ENCODE data around the gene BACH2. TPM values are rescaled to one million over a fixed set of nuclear protein-coding genes. Genes with fewer than 3 reads are reported as not detected.

The BACH2 gene
- total RNA-seq, 4 donors from 2014 or later, result 3.6 to 13.4 (median 7.5) TPM

- H3K36me3 ChIP-seq, result no peaks in the 10 kb centered on the region
- no peak overlapping the region for H3K27ac ChIP-seq
- intact Hi-C loops (cut with DNase I; ENCODE audit: low total_unique reads), result no loop called here
- H3K4me3 ChIP-seq, result no peak overlapping the region
- ATAC-seq (no peak), DNase-seq (no peak)
- TF ChIP-seq POLR2A (IDR thresholded peaks at IDR 0.05) (no peak), CTCF (IDR thresholded peaks at IDR 0.05 in 4 of 5, conservative IDR thresholded peaks at IDR 0.05 in 1 of 5) (no peak)
- no peaks in the 10 kb centered on the region for H3K27me3 ChIP-seq
- peaks cover 9 to 12% of the 10 kb centered on the region in 2 donors for H3K4me1 ChIP-seq
- H3K9me3 ChIP-seq, result no peaks in the 10 kb centered on the region
- in situ Hi-C loops (cut with MboI; ENCODE audit: low sequenced_read_pairs in 4 of 4), result no loop called here
Measured at GRCh38 chr6:90256698-90257485, 39.8 kb downstream of the BACH2 start.

GRCh38 chr6:90253631-90254030 lies 43.0 kb downstream of the BACH2 start:
- H3K27ac ChIP-seq, result no peak overlapping the region
- TF ChIP-seq CTCF (IDR thresholded peaks at IDR 0.05 in 4 of 5, conservative IDR thresholded peaks at IDR 0.05 in 1 of 5), result no peak
- no peak for TF ChIP-seq POLR2A (IDR thresholded peaks at IDR 0.05)
- no peaks in the 10 kb centered on the region for H3K36me3 ChIP-seq
- H3K9me3 ChIP-seq, result no peaks in the 10 kb centered on the region
- DNase-seq, result no peak
- ATAC-seq, result no peak
- H3K27me3 ChIP-seq, result no peaks in the 10 kb centered on the region
- intact Hi-C loops (cut with DNase I; ENCODE audit: low total_unique reads) (no loop called here), in situ Hi-C loops (cut with MboI; ENCODE audit: low sequenced_read_pairs in 4 of 4) (no loop called here)
- H3K4me3 ChIP-seq, result no peak overlapping the region
- H3K4me1 ChIP-seq, result peaks cover 9 to 17% of the 10 kb centered on the region in 2 donors

- in situ Hi-C loops (cut with MboI; ENCODE audit: low sequenced_read_pairs in 4 of 4) (no loop called here), intact Hi-C loops (cut with DNase I; ENCODE audit: low total_unique reads) (no loop called here)
- DNase-seq, result no peak
- no peak overlapping the region for H3K4me3 ChIP-seq
- TF ChIP-seq POLR2A (IDR thresholded peaks at IDR 0.05) (no peak), CTCF (IDR thresholded peaks at IDR 0.05 in 4 of 5, conservative IDR thresholded peaks at IDR 0.05 in 1 of 5) (no peak)
- peaks cover 9 to 17% of the 10 kb centered on the region in 2 donors for H3K4me1 ChIP-seq
- H3K36me3 ChIP-seq, result no peaks in the 10 kb centered on the region
- no peak for ATAC-seq
- peak overlapping the region in 1 of 4 donors; percentile 19 for H3K27ac ChIP-seq
- H3K9me3 ChIP-seq, result no peaks in the 10 kb centered on the region
- no peaks in the 10 kb centered on the region for H3K27me3 ChIP-seq
Measured at GRCh38 chr6:90251295-90251992, 45.2 kb downstream of the BACH2 start.

GRCh38 chr6:90250405-90250804 lies 46.2 kb downstream of the BACH2 start:
- Histone ChIP-seq H3K4me3 (no peak overlapping the region), H3K27me3 (no peaks in the 10 kb centered on the region), H3K27ac (peak overlapping the region in 1 of 4 donors; percentile 1), H3K4me1 (peaks cover 9 to 17% of the 10 kb centered on the region in 2 donors), H3K36me3 (no peaks in the 10 kb centered on the region), H3K9me3 (no peaks in the 10 kb centered on the region)
- intact Hi-C loops (cut with DNase I; ENCODE audit: low total_unique reads) (no loop called here), in situ Hi-C loops (cut with MboI; ENCODE audit: low sequenced_read_pairs in 4 of 4) (no loop called here)
- ATAC-seq (no peak), DNase-seq (no peak)
- TF ChIP-seq POLR2A (IDR thresholded peaks at IDR 0.05) (no peak), CTCF (IDR thresholded peaks at IDR 0.05 in 4 of 5, conservative IDR thresholded peaks at IDR 0.05 in 1 of 5) (no peak)
